Epithelial cell of esophagus (primary cell): ENCODE data around the gene ARHGAP15.

ENCODE experiments used
- DNase-seq: peaks from one replicate; pipeline ENCODE4 v3.0.0; 2010; ENCODE audit warnings: low read depth
- H3K4me3 ChIP-seq: 2 replicates; pipeline ENCODE4 v1.5.1; 2011; ENCODE audit warnings: mild to moderate bottlenecking, low read length, control low read depth
- TF ChIP-seq, protein P1 (sequence below): IDR thresholded peaks from 2 replicates; pipeline ENCODE4 v1.5.1; 2011; ENCODE audit warnings: low read depth, mild to moderate bottlenecking, low read length, control low read depth, inconsistent platforms; ENCODE audit not compliant: insufficient read depth; ENCODE audit errors: missing control alignments

The ARHGAP15 gene

DNA sequence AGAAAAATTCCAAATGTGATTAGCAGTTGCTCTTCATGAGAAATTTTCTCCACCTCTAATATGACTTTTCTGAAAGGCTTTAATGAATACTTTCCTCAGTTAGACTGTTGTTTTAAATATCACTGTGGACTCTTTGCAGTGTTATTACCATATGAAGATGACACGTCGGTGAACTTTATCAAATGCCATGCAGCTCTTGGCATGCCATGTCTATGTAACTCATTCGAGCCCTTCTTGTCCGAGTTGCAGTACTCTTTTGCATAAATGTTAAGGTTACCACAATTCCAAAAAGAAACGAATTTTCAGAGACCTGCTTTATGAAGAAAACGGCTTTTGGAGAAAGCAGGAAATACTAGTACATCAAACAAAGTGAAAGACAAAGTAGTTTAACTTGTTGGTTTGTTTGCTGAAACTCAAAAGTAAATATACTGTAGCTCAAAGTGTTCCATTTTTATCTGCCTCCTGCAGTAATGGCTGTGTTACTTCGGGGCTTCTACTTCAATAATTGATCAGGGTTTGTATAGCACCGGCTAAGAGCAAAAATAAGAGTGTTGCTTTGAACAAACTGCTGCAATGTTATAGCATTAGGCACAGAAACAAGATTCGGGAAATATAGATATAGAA is 204.1 kb downstream of the ARHGAP15 start:
- no peak for DNase-seq
- no peak overlapping the region for H3K4me3 ChIP-seq
- TF ChIP-seq, protein P1, sequence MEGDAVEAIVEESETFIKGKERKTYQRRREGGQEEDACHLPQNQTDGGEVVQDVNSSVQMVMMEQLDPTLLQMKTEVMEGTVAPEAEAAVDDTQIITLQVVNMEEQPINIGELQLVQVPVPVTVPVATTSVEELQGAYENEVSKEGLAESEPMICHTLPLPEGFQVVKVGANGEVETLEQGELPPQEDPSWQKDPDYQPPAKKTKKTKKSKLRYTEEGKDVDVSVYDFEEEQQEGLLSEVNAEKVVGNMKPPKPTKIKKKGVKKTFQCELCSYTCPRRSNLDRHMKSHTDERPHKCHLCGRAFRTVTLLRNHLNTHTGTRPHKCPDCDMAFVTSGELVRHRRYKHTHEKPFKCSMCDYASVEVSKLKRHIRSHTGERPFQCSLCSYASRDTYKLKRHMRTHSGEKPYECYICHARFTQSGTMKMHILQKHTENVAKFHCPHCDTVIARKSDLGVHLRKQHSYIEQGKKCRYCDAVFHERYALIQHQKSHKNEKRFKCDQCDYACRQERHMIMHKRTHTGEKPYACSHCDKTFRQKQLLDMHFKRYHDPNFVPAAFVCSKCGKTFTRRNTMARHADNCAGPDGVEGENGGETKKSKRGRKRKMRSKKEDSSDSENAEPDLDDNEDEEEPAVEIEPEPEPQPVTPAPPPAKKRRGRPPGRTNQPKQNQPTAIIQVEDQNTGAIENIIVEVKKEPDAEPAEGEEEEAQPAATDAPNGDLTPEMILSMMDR = no peak

DNA sequence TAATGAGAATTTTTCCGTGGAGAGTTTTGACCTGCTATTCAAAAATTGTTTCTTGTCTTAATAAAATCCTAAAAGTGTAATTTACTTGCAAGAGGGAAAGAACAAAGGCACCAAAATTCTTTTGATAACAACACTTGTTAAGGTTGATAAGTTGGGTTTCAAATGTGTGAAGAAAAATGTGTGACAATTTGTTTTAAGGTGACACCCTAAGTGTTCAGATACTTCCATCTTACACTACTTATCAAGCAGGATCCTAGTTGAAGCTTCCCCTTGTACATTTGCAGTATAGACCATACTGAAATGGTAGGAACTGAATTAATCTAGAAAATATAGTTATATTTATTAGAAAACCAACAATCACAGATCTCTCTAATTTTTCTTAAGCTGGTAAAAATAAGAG is 204.6 kb downstream of the ARHGAP15 start:
- no peak overlapping the region for H3K4me3 ChIP-seq
- DNase-seq = no peak
- TF ChIP-seq, protein P1 = no peak

DNA sequence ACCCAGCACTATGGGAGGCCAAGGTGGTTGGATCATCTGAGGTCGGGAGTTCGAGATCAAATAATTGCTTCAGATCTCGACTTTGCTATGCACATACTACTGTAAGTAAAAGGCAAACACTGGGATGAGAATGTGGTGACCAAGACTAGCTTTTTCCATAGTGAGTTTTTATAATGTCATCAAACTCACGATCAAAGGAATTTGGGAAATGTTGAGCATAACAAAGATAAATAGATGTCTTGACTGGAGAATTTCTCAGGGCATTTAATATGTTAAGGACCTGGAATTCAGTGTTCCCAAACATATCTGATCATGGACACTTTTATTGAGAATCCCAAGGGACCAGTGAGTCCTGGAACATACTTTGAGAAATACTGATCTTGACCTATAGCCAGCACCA is 205.6 kb downstream of the ARHGAP15 start:
- TF ChIP-seq, protein P1 = no peak
- no peak overlapping the region for H3K4me3 ChIP-seq
- DNase-seq = no peak

DNA sequence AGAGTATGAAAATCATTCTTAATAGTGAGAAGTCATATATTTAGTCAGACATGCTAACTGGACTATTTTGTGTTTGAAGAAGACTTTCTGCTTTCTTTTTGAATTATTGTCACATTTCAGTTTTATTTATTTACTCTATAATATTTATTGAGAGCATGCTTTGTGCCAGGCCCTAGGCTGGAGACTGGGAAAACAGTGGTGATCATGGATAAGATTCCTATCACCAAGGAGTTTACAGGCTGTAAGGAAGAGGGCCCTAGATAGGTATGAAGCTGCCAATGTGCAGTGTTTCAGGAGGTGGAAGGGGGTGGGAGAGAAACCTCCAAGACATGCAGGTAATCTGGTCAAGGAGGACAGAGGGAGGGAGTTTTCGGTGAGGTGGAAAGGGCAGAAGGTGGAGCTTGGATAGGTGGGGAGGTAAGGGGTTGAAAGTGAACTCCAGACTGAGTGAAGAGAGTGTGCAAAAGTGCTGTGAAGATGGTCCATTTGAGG is 207.5 kb downstream of the ARHGAP15 start:
- TF ChIP-seq, protein P1 = no peak
- H3K4me3 ChIP-seq = no peak overlapping the region
- no peak for DNase-seq

DNA sequence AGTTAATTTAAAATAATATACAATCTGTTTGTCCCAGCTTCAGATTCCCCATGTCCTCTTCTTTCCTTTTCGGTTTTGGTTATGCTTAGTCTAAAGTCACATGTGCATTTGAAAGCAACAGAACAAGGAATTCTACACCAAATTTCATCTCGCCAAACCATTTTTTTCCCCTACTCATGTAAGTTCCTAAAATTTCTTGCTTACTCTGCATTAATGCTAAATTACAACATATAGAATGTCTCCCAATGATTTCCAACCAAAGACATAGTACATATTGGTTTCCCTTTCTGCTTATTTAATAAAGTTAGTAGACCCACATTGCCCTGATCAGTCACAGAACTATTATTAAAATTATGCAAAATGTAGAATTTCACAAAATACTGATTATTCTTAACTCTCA is 212.3 kb downstream of the ARHGAP15 start:
- TF ChIP-seq, protein P1 = no peak
- no peak for DNase-seq
- H3K4me3 ChIP-seq = no peak overlapping the region

DNA sequence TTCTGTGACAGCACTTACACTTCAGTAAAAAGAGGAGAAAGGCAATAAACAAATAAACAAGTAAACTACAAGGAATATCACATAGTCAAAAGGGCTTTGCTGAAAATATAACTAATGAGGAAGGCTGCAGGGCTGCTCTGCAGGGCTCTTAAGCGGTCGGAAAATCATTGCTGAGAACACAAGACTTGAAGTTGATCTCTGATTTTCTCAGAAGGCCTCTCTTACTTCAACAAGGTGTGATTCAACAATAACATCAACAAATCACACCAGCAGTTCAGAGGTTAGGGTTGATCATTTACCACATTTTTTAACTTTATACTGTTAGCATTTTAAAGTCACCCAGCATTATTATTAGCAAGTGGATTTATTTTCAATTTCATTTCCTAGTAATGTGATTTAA is 215.6 kb downstream of the ARHGAP15 start:
- TF ChIP-seq, protein P1 = no peak
- H3K4me3 ChIP-seq = no peak overlapping the region
- DNase-seq = no peak
